Panc1 (cell line): ENCODE results near the gene OPTC. TPM values are rescaled to one million over a fixed set of nuclear protein-coding genes. Genes with fewer than 3 reads are reported as not detected.

Source experiments
- ATAC-seq: fragments of 200-7000 bp; cut with Tn5 transposase; 2 replicates; pipeline ENCODE4 v1.9.1; 2020; ENCODE audit warnings: mild to moderate bottlenecking, moderate library complexity
- BruUV-seq: library from RNA; stranded (reverse); fragments of 400-500 nt; replicated peaks from 2 replicates; lab custom pipeline; 2021; lab: Mats Ljungman, UMichigan
- CTCF ChIA-PET: fragments of 300-600 bp; sonication (Branson Sonifier 250); formaldehyde crosslinking; loops from one replicate; lab custom pipeline; 2022; ENCODE audit warnings: antibody characterized with exemption; lab: Charles Lee
- POLR2A ChIA-PET: fragments of 300-600 bp; sonication (Branson Sonifier 250); formaldehyde crosslinking; loops from one replicate; lab custom pipeline; 2022; ENCODE audit warnings: antibody characterized with exemption; lab: Charles Lee
- DNase-seq: peaks from one replicate; pipeline ENCODE4 v3.0.0-alpha.2; 2010; ENCODE audit warnings: low read depth, low spot score
- H3K27ac ChIP-seq: 2 replicates; pipeline ENCODE4 v1.5.1; 2011; ENCODE audit warnings: mild to moderate bottlenecking, low read length, inconsistent platforms
- H3K27me3 ChIP-seq: fragments of 200-500 bp; sonication (Bioruptor generic); 2 replicates; pipeline ENCODE4 v1.6.0; 2014; ENCODE audit warnings: low read length, inconsistent platforms; ENCODE audit not compliant: control insufficient read depth, insufficient read depth
- H3K36me3 ChIP-seq: fragments of 200-500 bp; sonication (Bioruptor generic); 2 replicates; pipeline ENCODE4 v1.5.1; 2014; ENCODE audit warnings: inconsistent platforms, mild to moderate bottlenecking, low read length, moderate library complexity; ENCODE audit not compliant: control insufficient read depth, insufficient read depth
- H3K4me1 ChIP-seq: 2 replicates; pipeline ENCODE4 v1.5.1; 2011; ENCODE audit warnings: inconsistent platforms, mild to moderate bottlenecking, low read length, moderate library complexity; ENCODE audit not compliant: control insufficient read depth, insufficient read depth
- H3K4me3 ChIP-seq, 2 experiments: 2 replicates each; pipeline ENCODE4 v1.5.1; 2011 to 2012; ENCODE audit warnings: low read depth in 2 of 2, low read length in 2 of 2, mild to moderate bottlenecking in 2 of 2, inconsistent platforms in 1 of 2, moderate library complexity in 1 of 2
- H3K9me3 ChIP-seq: fragments of 200-500 bp; sonication (Bioruptor generic); 2 replicates; pipeline ENCODE4 v1.5.1; 2014; ENCODE audit warnings: low read depth, mild to moderate bottlenecking, inconsistent platforms, low read length, moderate library complexity; ENCODE audit not compliant: control insufficient read depth, insufficient read depth
- POLR2AphosphoS5 ChIP-seq: IDR thresholded peaks from 2 replicates; pipeline ENCODE4 v1.6.1; 2012; ENCODE audit warnings: mild to moderate bottlenecking, low read depth, low read length, moderate library complexity
- SIN3A ChIP-seq: IDR thresholded peaks from 2 replicates; pipeline ENCODE4 v1.6.1; 2012; ENCODE audit warnings: low read depth, mild to moderate bottlenecking, low read length, moderate library complexity, borderline replicate concordance; ENCODE audit not compliant: insufficient read depth
- TCF7L2 ChIP-seq: IDR thresholded peaks from 2 replicates; pipeline ENCODE4 v1.6.1; 2011; ENCODE audit warnings: mild to moderate bottlenecking, low read depth, low read length, inconsistent platforms
- in situ Hi-C: cut with HindIII; loops from 2 replicates; pipeline ENCODE4 v1.10.0; 2016; ENCODE audit warnings: low sequenced_read_pairs, low pct_unique_long_range_greater_than_20kb
- intact Hi-C: fragments of 100-400 bp; cut with micrococcal nuclease; formaldehyde crosslinking; loops from one replicate; pipeline ENCODE4 v1.10.0; 2022; ENCODE audit not compliant: unreplicated experiment
- total RNA-seq: library from RNA; stranded (reverse); gene quantifications from one replicate; pipeline ENCODE4 v1.2.1, GENCODE V29; 2021; ENCODE audit not compliant: unreplicated experiment
- TF ChIP-seq, protein P1 (sequence below): fragments of 450-650 bp; IDR thresholded peaks from 2 replicates; pipeline ENCODE4 v1.5.1; 2017; ENCODE audit warnings: mild to moderate bottlenecking
- TF ChIP-seq, protein P2 (sequence below), 2 experiments: IDR thresholded peaks; 2 replicates each; pipeline ENCODE4 v1.6.1; 2011 to 2012; ENCODE audit warnings: low read depth in 2 of 2, control low read depth in 1 of 2, low read length in 1 of 2, mild to moderate bottlenecking in 1 of 2, moderate library complexity in 1 of 2; ENCODE audit not compliant: insufficient read depth in 1 of 2

The OPTC gene
- total RNA-seq, 1 experiment from 2014 or later, result not detected

DNA sequence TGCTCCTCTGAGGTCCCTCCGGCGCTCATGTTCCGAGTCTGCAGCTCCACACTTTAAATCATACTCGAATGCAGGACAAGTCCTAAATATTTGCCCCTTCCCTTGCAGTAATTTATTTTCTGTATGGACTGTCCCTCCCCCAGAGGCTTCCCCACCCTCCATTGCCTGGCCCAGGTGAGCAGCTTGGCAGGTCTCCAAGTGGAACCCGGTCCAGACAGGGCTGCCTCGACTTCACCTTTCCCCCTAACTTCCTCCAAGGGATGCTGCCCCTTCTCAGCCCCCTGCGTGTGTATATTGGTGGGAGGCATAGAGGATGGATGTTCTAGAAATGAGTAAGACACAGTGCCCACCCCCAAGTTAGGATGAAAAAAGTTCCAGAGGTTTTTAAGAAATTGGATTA lies 5.4 kb upstream of the OPTC start:
- in situ Hi-C loops (no loop called here), intact Hi-C loops (no loop called here)
- ChIA-PET CTCF (interaction anchor here (1.2 to 2.3 kb wide), 3 partner anchors 13 to 149 kb away, joined by 4 to 11 read pairs (median 5); partner anchors contain the start of gene PRELP), POLR2A (no interaction called here)
- Histone ChIP-seq H3K27me3 (peaks cover 6% of the 10 kb centered on the region), H3K27ac (no peak overlapping the region), H3K4me3 (no peak overlapping the region), H3K4me1 (no peaks in the 10 kb centered on the region), H3K9me3 (no peaks in the 10 kb centered on the region), H3K36me3 (no peaks in the 10 kb centered on the region)
- ATAC-seq, result no peak
- BruUV-seq, result no TSS peak
- no peak for DNase-seq
- TF ChIP-seq, protein P1, sequence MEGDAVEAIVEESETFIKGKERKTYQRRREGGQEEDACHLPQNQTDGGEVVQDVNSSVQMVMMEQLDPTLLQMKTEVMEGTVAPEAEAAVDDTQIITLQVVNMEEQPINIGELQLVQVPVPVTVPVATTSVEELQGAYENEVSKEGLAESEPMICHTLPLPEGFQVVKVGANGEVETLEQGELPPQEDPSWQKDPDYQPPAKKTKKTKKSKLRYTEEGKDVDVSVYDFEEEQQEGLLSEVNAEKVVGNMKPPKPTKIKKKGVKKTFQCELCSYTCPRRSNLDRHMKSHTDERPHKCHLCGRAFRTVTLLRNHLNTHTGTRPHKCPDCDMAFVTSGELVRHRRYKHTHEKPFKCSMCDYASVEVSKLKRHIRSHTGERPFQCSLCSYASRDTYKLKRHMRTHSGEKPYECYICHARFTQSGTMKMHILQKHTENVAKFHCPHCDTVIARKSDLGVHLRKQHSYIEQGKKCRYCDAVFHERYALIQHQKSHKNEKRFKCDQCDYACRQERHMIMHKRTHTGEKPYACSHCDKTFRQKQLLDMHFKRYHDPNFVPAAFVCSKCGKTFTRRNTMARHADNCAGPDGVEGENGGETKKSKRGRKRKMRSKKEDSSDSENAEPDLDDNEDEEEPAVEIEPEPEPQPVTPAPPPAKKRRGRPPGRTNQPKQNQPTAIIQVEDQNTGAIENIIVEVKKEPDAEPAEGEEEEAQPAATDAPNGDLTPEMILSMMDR, result no peak
- TF ChIP-seq, protein P2, sequence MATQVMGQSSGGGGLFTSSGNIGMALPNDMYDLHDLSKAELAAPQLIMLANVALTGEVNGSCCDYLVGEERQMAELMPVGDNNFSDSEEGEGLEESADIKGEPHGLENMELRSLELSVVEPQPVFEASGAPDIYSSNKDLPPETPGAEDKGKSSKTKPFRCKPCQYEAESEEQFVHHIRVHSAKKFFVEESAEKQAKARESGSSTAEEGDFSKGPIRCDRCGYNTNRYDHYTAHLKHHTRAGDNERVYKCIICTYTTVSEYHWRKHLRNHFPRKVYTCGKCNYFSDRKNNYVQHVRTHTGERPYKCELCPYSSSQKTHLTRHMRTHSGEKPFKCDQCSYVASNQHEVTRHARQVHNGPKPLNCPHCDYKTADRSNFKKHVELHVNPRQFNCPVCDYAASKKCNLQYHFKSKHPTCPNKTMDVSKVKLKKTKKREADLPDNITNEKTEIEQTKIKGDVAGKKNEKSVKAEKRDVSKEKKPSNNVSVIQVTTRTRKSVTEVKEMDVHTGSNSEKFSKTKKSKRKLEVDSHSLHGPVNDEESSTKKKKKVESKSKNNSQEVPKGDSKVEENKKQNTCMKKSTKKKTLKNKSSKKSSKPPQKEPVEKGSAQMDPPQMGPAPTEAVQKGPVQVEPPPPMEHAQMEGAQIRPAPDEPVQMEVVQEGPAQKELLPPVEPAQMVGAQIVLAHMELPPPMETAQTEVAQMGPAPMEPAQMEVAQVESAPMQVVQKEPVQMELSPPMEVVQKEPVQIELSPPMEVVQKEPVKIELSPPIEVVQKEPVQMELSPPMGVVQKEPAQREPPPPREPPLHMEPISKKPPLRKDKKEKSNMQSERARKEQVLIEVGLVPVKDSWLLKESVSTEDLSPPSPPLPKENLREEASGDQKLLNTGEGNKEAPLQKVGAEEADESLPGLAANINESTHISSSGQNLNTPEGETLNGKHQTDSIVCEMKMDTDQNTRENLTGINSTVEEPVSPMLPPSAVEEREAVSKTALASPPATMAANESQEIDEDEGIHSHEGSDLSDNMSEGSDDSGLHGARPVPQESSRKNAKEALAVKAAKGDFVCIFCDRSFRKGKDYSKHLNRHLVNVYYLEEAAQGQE (IDR thresholded peaks at IDR 0.05; ENCODE audit: insufficient read depth in 1 of 2, low read depth in 2 of 2, low read length in 1 of 2), result no peak
- TF ChIP-seq POLR2AphosphoS5, result no peak

DNA sequence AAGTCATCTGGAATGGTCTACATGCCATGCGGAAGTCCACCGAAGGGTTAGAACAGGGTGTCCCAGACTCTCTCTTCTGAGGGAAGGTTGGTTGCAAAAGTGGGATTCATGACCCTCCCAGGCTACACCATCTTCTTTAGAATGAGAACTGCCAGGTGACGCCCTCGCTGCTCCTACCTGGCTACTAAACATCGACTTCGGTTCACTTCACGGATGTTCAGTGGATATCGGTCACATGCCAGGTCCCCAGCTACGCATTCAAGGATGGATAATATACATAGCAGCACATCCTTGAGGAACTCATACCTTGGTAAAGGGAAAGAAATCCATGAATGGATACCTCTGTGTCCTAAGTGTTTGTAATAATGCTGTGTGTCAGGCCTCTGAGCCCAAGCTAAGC lies 3.3 kb upstream of the OPTC start:
- H3K27ac ChIP-seq, result no peak overlapping the region
- in situ Hi-C loops, result no loop called here
- intact Hi-C loops, result no loop called here
- ATAC-seq, result no peak
- H3K27me3 ChIP-seq, result peaks cover 6% of the 10 kb centered on the region
- DNase-seq, result no peak
- no peak overlapping the region for H3K4me3 ChIP-seq
- ChIA-PET POLR2A (no interaction called here), CTCF (no interaction called here)
- no peaks in the 10 kb centered on the region for H3K4me1 ChIP-seq
- no peaks in the 10 kb centered on the region for H3K36me3 ChIP-seq
- H3K9me3 ChIP-seq, result no peaks in the 10 kb centered on the region
- no TSS peak for BruUV-seq
- no peak for TF ChIP-seq TCF7L2

DNA sequence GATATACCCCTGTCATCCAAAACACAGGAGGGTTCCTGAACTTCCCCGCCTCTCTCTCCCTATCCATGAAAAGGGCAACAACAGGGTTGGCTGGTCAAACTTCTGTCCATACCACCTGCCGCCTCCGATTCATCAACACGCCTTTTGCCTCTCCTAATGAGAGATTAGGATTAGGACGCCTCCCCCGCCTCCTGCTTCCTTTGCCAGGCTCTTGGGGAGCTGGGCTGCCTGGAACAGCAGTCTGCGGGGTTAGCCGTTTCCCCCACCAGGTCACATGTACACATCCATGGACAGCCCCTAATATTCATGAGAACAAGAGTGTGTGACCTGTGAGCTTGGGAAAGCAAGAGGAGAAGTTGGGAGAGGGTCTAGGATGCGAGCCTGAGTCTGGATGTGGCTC lies 2.3 kb upstream of the OPTC start:
- H3K27me3 ChIP-seq, result peaks cover 6% of the 10 kb centered on the region
- ChIA-PET CTCF (interaction anchor here (0.6 kb wide), 1 partner anchor 146 kb away, joined by 8 read pairs; no protein-coding TSS in a partner anchor), POLR2A (no interaction called here)
- no peaks in the 10 kb centered on the region for H3K9me3 ChIP-seq
- no peak overlapping the region for H3K27ac ChIP-seq
- ATAC-seq, result no peak
- BruUV-seq, result no TSS peak
- no peaks in the 10 kb centered on the region for H3K36me3 ChIP-seq
- no peak for DNase-seq
- TF ChIP-seq TCF7L2, result no peak
- TF ChIP-seq SIN3A, result no peak
- TF ChIP-seq POLR2AphosphoS5, result no peak
- TF ChIP-seq, protein P2 (IDR thresholded peaks at IDR 0.05; ENCODE audit: insufficient read depth in 1 of 2, low read depth in 2 of 2, low read length in 1 of 2), result no peak
- TF ChIP-seq, protein P1, result no peak
- intact Hi-C loops (no loop called here), in situ Hi-C loops (no loop called here)
- no peak overlapping the region for H3K4me3 ChIP-seq
- H3K4me1 ChIP-seq, result no peaks in the 10 kb centered on the region
